SU-DHL-6 (cell line): ENCODE results near the gene GMPPA.

Experiments used
- H2AFZ ChIP-seq: fragments of 200-600 bp; sonication (generic); 2 replicates; pipeline ENCODE4 v1.6.1; 2014; ENCODE audit warnings: low read depth, mild to moderate bottlenecking, moderate library complexity, mixed read lengths, antibody characterized with exemption, low read length; ENCODE audit not compliant: severe bottlenecking
- H3F3A ChIP-seq: fragments of 200-600 bp; shearing (Covaris generic); 2 replicates; pipeline ENCODE4 v1.6.0; 2016; ENCODE audit warnings: antibody characterized with exemption, mild to moderate bottlenecking; ENCODE audit not compliant: insufficient read depth
- H3K27ac ChIP-seq: fragments of 200-600 bp; sonication (generic); 2 replicates; pipeline ENCODE4 v1.5.1; 2016; ENCODE audit warnings: low read depth, mild to moderate bottlenecking, low read length, moderate library complexity, mixed read lengths
- H3K27me3 ChIP-seq: fragments of 200-600 bp; sonication (generic), shearing (Covaris generic); 2 replicates; pipeline ENCODE4 v1.6.0; 2014; ENCODE audit warnings: mild to moderate bottlenecking, low read length
- H3K36me3 ChIP-seq: fragments of 200-600 bp; sonication (generic); 2 replicates; pipeline ENCODE4 v1.6.1; 2014; ENCODE audit warnings: mild to moderate bottlenecking, low read length, mixed read lengths
- H3K4me2 ChIP-seq: fragments of 300-600, 200-600 bp; shearing (Covaris generic), sonication (generic); 2 replicates; pipeline ENCODE4 v1.6.0; 2014; ENCODE audit warnings: low read length, low read depth, mild to moderate bottlenecking; ENCODE audit not compliant: poor library complexity, severe bottlenecking
- H3K4me3 ChIP-seq: fragments of 200-600 bp; sonication (generic); 2 replicates; pipeline ENCODE4 v1.5.1; 2014; ENCODE audit warnings: antibody characterized with exemption, low read length, mild to moderate bottlenecking, mixed read lengths; ENCODE audit not compliant: insufficient read depth, poor library complexity, severe bottlenecking
- H3K79me2 ChIP-seq: fragments of 200-600 bp; sonication (generic); 2 replicates; pipeline ENCODE4 v1.6.1; 2014; ENCODE audit warnings: mild to moderate bottlenecking, low read length, moderate library complexity; ENCODE audit not compliant: insufficient read depth
- H3K9ac ChIP-seq: fragments of 200-600 bp; sonication (generic); 2 replicates; pipeline ENCODE4 v1.7.0; 2014; ENCODE audit warnings: mild to moderate bottlenecking, low read length
- H3K9me2 ChIP-seq: fragments of 200-600 bp; sonication (generic); replicated peaks from 2 replicates; pipeline ENCODE4 v1.6.1; 2014; ENCODE audit warnings: low read length; ENCODE audit not compliant: insufficient read depth
- H3K9me3 ChIP-seq: fragments of 200-600 bp; sonication (generic); 2 replicates; pipeline ENCODE4 v1.6.1; 2014; ENCODE audit warnings: low read length, mixed read lengths; ENCODE audit not compliant: insufficient read depth
- H4K20me1 ChIP-seq: fragments of 200-600 bp; sonication (generic); 2 replicates; pipeline ENCODE4 v1.6.1; 2014; ENCODE audit warnings: low read depth, mild to moderate bottlenecking, antibody characterized with exemption, low read length, moderate library complexity, mixed read lengths
- CTCF ChIP-seq: fragments of 200-600 bp; sonication (generic); IDR thresholded peaks from one replicate; pipeline ENCODE4 v1.5.1; 2017; ENCODE audit warnings: antibody characterized with exemption, mild to moderate bottlenecking, low read length, moderate library complexity; ENCODE audit not compliant: insufficient read depth, poor library complexity, severe bottlenecking
- EZH2phosphoT487 ChIP-seq: fragments of 200-600 bp; sonication (generic), shearing (Covaris generic); conservative IDR thresholded peaks from 2 replicates; pipeline ENCODE4 v1.6.1; 2018; ENCODE audit warnings: mild to moderate bottlenecking, antibody characterized with exemption, low read length, moderate library complexity, mixed read lengths

Gene GMPPA

GRCh38 chr2:219508971-219509779, 10.5 kb downstream of the GMPPA start:
- Histone ChIP-seq H3K4me2 (no peak overlapping the region), H3K27ac (no peak overlapping the region), H3K4me3 (no peak overlapping the region)

GRCh38 chr2:219509780-219510511, 11.3 kb downstream of the GMPPA start:
- Histone ChIP-seq H3K9me2 (no peaks in the 10 kb centered on the region), H3K4me3 (no peak overlapping the region), H3K9ac (no peak overlapping the region)

More at GRCh38 chr2:219508971-219509779, 10.5 kb downstream of the GMPPA start:
- H3K27me3 ChIP-seq = no peaks in the 10 kb centered on the region
- TF ChIP-seq EZH2phosphoT487 = no peak
- no peak for TF ChIP-seq CTCF
- H3F3A ChIP-seq = no peaks in the 10 kb centered on the region
- no peak overlapping the region for H2AFZ ChIP-seq
- no peaks in the 10 kb centered on the region for H3K9me3 ChIP-seq
- H4K20me1 ChIP-seq = no peaks in the 10 kb centered on the region
- H3K79me2 ChIP-seq = no peaks in the 10 kb centered on the region
- H3K9ac ChIP-seq = no peak overlapping the region
- H3K9me2 ChIP-seq = no peaks in the 10 kb centered on the region
- H3K36me3 ChIP-seq = no peaks in the 10 kb centered on the region

GRCh38 chr2:219510512-219511135, 11.9 kb downstream of the GMPPA start:
- no peaks in the 10 kb centered on the region for H3K27me3 ChIP-seq

More at GRCh38 chr2:219509780-219510511, 11.3 kb downstream of the GMPPA start:
- Histone ChIP-seq H3K36me3 (no peaks in the 10 kb centered on the region), H3F3A (no peaks in the 10 kb centered on the region), H3K27ac (no peak overlapping the region), H3K79me2 (no peaks in the 10 kb centered on the region), H3K27me3 (no peaks in the 10 kb centered on the region), H3K4me2 (no peak overlapping the region), H2AFZ (no peak overlapping the region), H3K9me3 (no peaks in the 10 kb centered on the region), H4K20me1 (no peaks in the 10 kb centered on the region)
- TF ChIP-seq EZH2phosphoT487 (no peak), CTCF (peak; percentile 48)

More at GRCh38 chr2:219510512-219511135, 11.9 kb downstream of the GMPPA start:
- Histone ChIP-seq H3K9me3 (no peaks in the 10 kb centered on the region), H3F3A (no peaks in the 10 kb centered on the region), H4K20me1 (no peaks in the 10 kb centered on the region), H3K36me3 (no peaks in the 10 kb centered on the region), H3K4me3 (no peak overlapping the region), H3K27ac (no peak overlapping the region), H2AFZ (no peak overlapping the region), H3K79me2 (no peaks in the 10 kb centered on the region), H3K9me2 (no peaks in the 10 kb centered on the region), H3K9ac (no peak overlapping the region), H3K4me2 (no peak overlapping the region)
- TF ChIP-seq CTCF (no peak), EZH2phosphoT487 (no peak)
